ENCODE measurements around the gene SLC8A1. TPM values are rescaled to one million over a fixed set of nuclear protein-coding genes. Genes with fewer than 3 reads are reported as not detected.

Gene SLC8A1
- total and polyA plus RNA-seq, 2 experiments from 2014 or later: 103 to 682 TPM

DNA sequence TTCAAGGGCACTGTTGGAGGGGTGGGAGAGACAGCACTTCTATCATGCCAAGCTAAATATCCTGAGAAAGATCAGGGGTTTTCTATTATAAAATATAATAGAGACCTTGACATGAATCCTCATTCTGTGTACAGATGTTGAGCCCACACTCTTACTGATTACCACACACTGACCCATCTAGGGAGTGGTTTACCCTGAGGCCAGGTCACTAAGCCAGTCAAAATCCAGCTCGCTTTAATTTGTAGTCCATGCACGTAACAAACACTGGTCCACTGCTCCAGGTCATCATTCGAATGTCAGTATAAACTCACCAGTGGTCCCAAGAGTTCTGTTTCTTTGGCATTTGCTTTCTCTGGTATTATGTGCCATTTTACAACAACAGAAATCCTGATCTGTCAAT is 96.4 kb downstream of the SLC8A1 start:
- Histone ChIP-seq H3K27ac (peak overlapping the region; percentile 53), H3K36me3 (no peaks in the 10 kb centered on the region), H3K4me3 (no peak overlapping the region), H3K4me1 (ENCODE audit: low read depth) (peaks cover 22% of the 10 kb centered on the region), H3K27me3 (no peaks in the 10 kb centered on the region), H3K9me3 (ENCODE audit: low read depth) (no peaks in the 10 kb centered on the region)
- DNase-seq (ENCODE audit: low read depth in 1 of 2, low spot score in 1 of 2): no peak
- TF ChIP-seq, protein P1, sequence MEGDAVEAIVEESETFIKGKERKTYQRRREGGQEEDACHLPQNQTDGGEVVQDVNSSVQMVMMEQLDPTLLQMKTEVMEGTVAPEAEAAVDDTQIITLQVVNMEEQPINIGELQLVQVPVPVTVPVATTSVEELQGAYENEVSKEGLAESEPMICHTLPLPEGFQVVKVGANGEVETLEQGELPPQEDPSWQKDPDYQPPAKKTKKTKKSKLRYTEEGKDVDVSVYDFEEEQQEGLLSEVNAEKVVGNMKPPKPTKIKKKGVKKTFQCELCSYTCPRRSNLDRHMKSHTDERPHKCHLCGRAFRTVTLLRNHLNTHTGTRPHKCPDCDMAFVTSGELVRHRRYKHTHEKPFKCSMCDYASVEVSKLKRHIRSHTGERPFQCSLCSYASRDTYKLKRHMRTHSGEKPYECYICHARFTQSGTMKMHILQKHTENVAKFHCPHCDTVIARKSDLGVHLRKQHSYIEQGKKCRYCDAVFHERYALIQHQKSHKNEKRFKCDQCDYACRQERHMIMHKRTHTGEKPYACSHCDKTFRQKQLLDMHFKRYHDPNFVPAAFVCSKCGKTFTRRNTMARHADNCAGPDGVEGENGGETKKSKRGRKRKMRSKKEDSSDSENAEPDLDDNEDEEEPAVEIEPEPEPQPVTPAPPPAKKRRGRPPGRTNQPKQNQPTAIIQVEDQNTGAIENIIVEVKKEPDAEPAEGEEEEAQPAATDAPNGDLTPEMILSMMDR (IDR thresholded peaks at IDR 0.05; ENCODE audit: low read depth, low read length): no peak

DNA sequence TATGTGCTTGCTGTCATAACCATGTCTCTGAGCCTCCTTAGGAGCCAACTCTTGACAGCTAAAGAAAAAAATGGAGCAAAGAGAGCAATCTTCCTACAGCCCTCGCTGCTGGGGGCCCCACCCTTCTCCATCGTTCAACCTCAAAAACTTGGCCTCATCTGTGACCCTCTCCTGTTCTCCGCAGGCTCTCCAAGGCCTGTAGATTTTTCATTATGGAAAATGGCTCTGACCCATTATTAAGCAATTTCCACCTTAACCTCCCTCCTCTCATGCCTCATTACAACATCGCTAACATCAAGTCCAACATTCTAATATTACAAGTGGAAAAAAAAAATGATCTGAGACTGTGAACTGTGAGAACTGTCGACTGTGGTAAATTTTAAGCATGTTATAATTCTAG is 98.7 kb downstream of the SLC8A1 start:
- no peaks in the 10 kb centered on the region for H3K9me3 ChIP-seq (ENCODE audit: low read depth)
- DNase-seq (ENCODE audit: low read depth in 1 of 2, low spot score in 1 of 2): peak in 1 of 2 donors; percentile 80
- peaks cover 13% of the 10 kb centered on the region for H3K4me1 ChIP-seq (ENCODE audit: low read depth)
- no peaks in the 10 kb centered on the region for H3K27me3 ChIP-seq
- peak overlapping the region; percentile 53 for H3K27ac ChIP-seq
- H3K4me3 ChIP-seq: no peak overlapping the region
- TF ChIP-seq, protein P1 (IDR thresholded peaks at IDR 0.05; ENCODE audit: low read depth, low read length): no peak
- peaks cover 4% of the 10 kb centered on the region for H3K36me3 ChIP-seq

DNA sequence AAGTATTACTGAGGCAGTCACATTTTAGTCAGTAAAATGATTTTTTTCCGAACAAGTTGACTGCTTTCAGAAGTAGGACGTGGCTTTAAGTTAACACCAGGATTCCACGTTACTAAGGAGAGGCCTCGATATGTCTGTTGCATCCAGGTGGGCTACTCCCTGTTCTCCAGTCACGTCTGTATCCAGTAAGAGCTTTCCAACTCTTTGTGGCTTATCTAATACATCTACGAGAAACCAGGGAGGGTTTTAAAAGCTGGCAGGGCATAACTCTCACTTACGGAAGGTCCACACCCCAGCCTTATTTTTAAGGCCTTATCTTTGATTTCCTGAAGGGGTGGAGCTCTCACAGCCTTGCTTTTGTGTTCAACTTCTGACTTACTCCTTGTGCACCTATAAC is 99.2 kb downstream of the SLC8A1 start:
- H3K4me3 ChIP-seq: no peak overlapping the region
- H3K36me3 ChIP-seq: peaks cover 4% of the 10 kb centered on the region
- peak overlapping the region; percentile 53 for H3K27ac ChIP-seq
- H3K9me3 ChIP-seq (ENCODE audit: low read depth): no peaks in the 10 kb centered on the region
- peaks cover 13% of the 10 kb centered on the region for H3K4me1 ChIP-seq (ENCODE audit: low read depth)
- no peaks in the 10 kb centered on the region for H3K27me3 ChIP-seq
- no peak for DNase-seq (ENCODE audit: low read depth in 1 of 2, low spot score in 1 of 2)
- TF ChIP-seq, protein P1 (IDR thresholded peaks at IDR 0.05; ENCODE audit: low read depth, low read length): no peak

DNA sequence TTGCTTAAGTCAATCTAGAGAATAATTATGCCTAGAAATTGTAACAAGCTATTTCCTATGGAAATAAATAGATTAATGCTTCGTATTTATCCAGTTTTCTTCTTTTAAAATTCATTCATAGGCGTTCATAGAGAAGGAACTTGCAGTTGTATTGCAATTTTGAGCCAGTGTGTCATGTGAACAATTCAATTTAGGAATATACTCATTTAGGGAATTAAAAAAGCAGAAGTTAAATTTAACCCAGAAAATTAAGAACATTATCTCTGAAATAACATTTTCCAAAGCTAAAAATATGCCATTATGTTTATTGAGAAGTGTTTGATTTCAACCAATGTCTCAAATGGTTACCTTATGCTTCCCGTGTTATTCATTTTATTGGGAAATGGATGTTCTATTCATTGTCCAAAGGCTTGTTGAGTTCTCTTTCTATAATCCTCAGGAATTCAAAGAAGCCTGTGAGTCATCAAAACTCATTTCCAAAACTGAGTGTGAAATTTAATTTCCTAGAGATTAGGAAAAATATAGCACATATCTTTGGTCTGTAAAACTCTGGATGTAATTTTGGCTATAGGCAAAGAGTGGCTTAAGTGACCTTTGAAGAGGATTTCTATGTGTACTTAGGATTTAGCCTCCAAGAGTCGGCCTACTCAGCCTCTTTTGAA is 99.7 kb downstream of the SLC8A1 start:
- peaks cover 16% of the 10 kb centered on the region for H3K4me1 ChIP-seq (ENCODE audit: low read depth)
- H3K9me3 ChIP-seq (ENCODE audit: low read depth): no peaks in the 10 kb centered on the region
- peak overlapping the region; percentile 53 for H3K27ac ChIP-seq

DNA sequence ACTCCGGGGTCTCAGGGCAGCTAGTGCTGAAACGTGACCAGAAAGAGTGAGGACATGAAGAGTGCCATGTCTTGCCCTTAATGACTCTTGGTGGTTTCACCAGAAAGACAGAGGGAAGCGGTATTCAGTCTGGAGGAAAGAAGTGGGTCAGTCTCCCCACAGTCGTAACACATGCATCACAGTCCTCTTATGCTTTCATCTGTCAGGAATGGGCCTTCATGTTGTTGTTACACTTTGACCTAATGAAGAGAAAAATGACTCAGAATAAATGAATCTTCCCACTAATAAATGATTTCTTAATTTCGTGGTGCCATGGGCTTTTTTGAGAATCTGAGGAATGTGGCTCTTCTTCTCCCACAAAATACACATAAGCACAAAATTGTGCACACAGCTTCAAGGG is 103.2 kb downstream of the SLC8A1 start:
- TF ChIP-seq, protein P1 (IDR thresholded peaks at IDR 0.05; ENCODE audit: low read depth, low read length): no peak
- H3K27me3 ChIP-seq: no peaks in the 10 kb centered on the region
- no peaks in the 10 kb centered on the region for H3K9me3 ChIP-seq (ENCODE audit: low read depth)
- H3K36me3 ChIP-seq: peaks cover 4% of the 10 kb centered on the region
- peaks cover 32% of the 10 kb centered on the region for H3K4me1 ChIP-seq (ENCODE audit: low read depth)
- H3K4me3 ChIP-seq: no peak overlapping the region
- peak in 1 of 2 donors; percentile 74 for DNase-seq (ENCODE audit: low read depth in 1 of 2, low spot score in 1 of 2)
- H3K27ac ChIP-seq: peak overlapping the region; percentile 72

More for the DNA sequence above, 99.7 kb downstream of the SLC8A1 start:
- Histone ChIP-seq H3K4me3 (no peak overlapping the region), H3K36me3 (peaks cover 4% of the 10 kb centered on the region), H3K27me3 (no peaks in the 10 kb centered on the region)
- DNase-seq (ENCODE audit: low read depth in 1 of 2, low spot score in 1 of 2): peak in 1 of 2 donors; percentile 43
- TF ChIP-seq, protein P1 (IDR thresholded peaks at IDR 0.05; ENCODE audit: low read depth, low read length): no peak
